PFSK-1 (cell line): ENCODE data around the gene SERINC3.

ENCODE experiments used
- FOXP2 ChIP-seq: optimal IDR thresholded peaks from 2 replicates; pipeline ENCODE3; 2011; ENCODE audit warnings: borderline replicate concordance, control low read depth, inconsistent platforms; ENCODE audit not compliant: insufficient read depth; ENCODE audit errors: extremely low read length, extremely low read depth
- POLR2AphosphoS5 ChIP-seq: IDR thresholded peaks from 2 replicates; pipeline ENCODE4 v1.6.1; 2012; ENCODE audit warnings: low read depth, mild to moderate bottlenecking, control low read depth, low read length, moderate library complexity
- SIN3A ChIP-seq: IDR thresholded peaks from 2 replicates; pipeline ENCODE4 v1.6.1; 2012; ENCODE audit warnings: mild to moderate bottlenecking, low read length, moderate library complexity, borderline replicate concordance; ENCODE audit not compliant: insufficient read depth
- TAF1 ChIP-seq: IDR thresholded peaks from 2 replicates; pipeline ENCODE4 v1.6.1; 2012; ENCODE audit warnings: low read length, control low read depth, borderline replicate concordance; ENCODE audit not compliant: insufficient read depth
- TF ChIP-seq, protein P1 (sequence below), 2 experiments: IDR thresholded peaks; 2 replicates each; pipeline versions ENCODE4 v1.6.1 to v1.8.0; 2011 to 2012; ENCODE audit warnings: low read depth in 2 of 2, low read length in 2 of 2, control low read depth in 1 of 2, inconsistent platforms in 1 of 2, mild to moderate bottlenecking in 1 of 2, moderate library complexity in 1 of 2; ENCODE audit not compliant: insufficient read depth in 1 of 2

SERINC3 gene

GRCh38 chr20:44448753-44449546, 72.9 kb downstream of the SERINC3 start:
- no peak for TF ChIP-seq TAF1
- no peak for TF ChIP-seq FOXP2
- TF ChIP-seq, protein P1, sequence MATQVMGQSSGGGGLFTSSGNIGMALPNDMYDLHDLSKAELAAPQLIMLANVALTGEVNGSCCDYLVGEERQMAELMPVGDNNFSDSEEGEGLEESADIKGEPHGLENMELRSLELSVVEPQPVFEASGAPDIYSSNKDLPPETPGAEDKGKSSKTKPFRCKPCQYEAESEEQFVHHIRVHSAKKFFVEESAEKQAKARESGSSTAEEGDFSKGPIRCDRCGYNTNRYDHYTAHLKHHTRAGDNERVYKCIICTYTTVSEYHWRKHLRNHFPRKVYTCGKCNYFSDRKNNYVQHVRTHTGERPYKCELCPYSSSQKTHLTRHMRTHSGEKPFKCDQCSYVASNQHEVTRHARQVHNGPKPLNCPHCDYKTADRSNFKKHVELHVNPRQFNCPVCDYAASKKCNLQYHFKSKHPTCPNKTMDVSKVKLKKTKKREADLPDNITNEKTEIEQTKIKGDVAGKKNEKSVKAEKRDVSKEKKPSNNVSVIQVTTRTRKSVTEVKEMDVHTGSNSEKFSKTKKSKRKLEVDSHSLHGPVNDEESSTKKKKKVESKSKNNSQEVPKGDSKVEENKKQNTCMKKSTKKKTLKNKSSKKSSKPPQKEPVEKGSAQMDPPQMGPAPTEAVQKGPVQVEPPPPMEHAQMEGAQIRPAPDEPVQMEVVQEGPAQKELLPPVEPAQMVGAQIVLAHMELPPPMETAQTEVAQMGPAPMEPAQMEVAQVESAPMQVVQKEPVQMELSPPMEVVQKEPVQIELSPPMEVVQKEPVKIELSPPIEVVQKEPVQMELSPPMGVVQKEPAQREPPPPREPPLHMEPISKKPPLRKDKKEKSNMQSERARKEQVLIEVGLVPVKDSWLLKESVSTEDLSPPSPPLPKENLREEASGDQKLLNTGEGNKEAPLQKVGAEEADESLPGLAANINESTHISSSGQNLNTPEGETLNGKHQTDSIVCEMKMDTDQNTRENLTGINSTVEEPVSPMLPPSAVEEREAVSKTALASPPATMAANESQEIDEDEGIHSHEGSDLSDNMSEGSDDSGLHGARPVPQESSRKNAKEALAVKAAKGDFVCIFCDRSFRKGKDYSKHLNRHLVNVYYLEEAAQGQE (IDR thresholded peaks at IDR 0.05; ENCODE audit: insufficient read depth in 1 of 2, low read depth in 2 of 2, low read length in 2 of 2): no peak
- no peak for TF ChIP-seq POLR2AphosphoS5
- TF ChIP-seq SIN3A: no peak

DNA sequence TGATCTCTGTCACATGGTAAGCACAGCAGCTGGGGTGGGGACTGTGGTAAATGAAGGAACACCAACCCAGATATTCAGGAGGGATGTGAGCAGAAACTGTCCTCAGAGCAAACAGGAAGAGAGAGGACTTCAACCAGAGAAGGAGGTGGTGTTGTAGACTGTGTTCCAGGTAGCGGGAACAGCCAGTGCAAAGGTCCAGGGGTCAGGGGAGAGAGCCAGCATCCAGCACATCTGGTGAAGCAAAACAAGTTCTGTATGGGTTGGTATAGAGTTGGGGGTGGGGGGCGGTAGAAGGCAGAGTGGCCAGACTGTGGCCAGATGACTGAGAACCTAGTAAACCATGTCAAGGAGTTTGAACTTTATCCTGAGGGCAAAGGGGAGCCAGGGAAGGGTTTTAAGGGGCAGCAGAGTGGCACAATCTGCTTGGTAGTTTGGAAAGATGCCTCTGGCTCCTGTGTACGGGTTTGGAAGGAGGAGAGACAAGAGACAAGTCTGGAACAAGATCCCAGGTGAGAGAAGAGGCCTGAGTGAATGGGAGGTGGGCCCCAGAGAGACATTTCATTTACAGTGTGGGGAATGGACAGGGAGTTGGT, 73.9 kb downstream of the SERINC3 start:
- TF ChIP-seq POLR2AphosphoS5 (no peak), FOXP2 (no peak)
